Upper lobe of right lung (tissue), 1 donor: ENCODE results near the gene SEMA6A. TPM values are rescaled to one million over a fixed set of nuclear protein-coding genes. Genes with fewer than 3 reads are reported as not detected.

ENCODE experiments used
- ATAC-seq: fragments of 200-7000 bp; cut with Tn5 transposase; one replicate; pipeline ENCODE4 v1.9.1; 2020; ENCODE audit warnings: mild to moderate bottlenecking, moderate library complexity
- DNase-seq: peaks from one replicate; pipeline ENCODE4 v3.0.0-alpha.2; 2020
- H3K27ac ChIP-seq: fragments of 200-600 bp; one replicate; pipeline ENCODE4 v1.8.0; 2022
- H3K27me3 ChIP-seq: fragments of 200-600 bp; one replicate; pipeline ENCODE4 v1.8.0; 2022; ENCODE audit warnings: mild to moderate bottlenecking
- H3K36me3 ChIP-seq: fragments of 200-600 bp; one replicate; pipeline ENCODE4 v1.8.0; 2022
- H3K4me1 ChIP-seq: fragments of 200-600 bp; one replicate; pipeline ENCODE4 v1.8.0; 2022
- H3K4me3 ChIP-seq: fragments of 200-600 bp; one replicate; pipeline ENCODE4 v1.8.0; 2022; ENCODE audit warnings: mild to moderate bottlenecking
- H3K9me3 ChIP-seq: fragments of 200-600 bp; one replicate; pipeline ENCODE4 v1.8.0; 2022
- CTCF ChIP-seq: fragments of 200-600 bp; IDR thresholded peaks from one replicate; pipeline ENCODE4 v1.8.0; 2022; ENCODE audit warnings: antibody characterized with exemption
- intact Hi-C: fragments of 100-400 bp; cut with DNase I; formaldehyde crosslinking; loops from one replicate; pipeline ENCODE4 v1.11.0; 2022
- total RNA-seq: library from RNA; stranded (reverse); fragmentation: NEBNext Ultra II Directional; extraction: Animal tissue kit (Norgen Biotek cat#: 25700); gene quantifications from one replicate; pipeline ENCODE4 v1.2.1, GENCODE V29; 2021
- donor health status: DM: no; HTN: yes; CAD: no; lungs with severe emphysema.

SEMA6A gene
- total RNA-seq, 1 donor from 2014 or later = 33.3 TPM

- Histone ChIP-seq H3K4me1 (no peaks in the 10 kb centered on the region), H3K9me3 (no peaks in the 10 kb centered on the region), H3K27ac (no peak overlapping the region), H3K4me3 (no peak overlapping the region), H3K36me3 (no peaks in the 10 kb centered on the region), H3K27me3 (peaks cover 7% of the 10 kb centered on the region)
- no peak for DNase-seq
- TF ChIP-seq CTCF = no peak
- ATAC-seq = no peak
- intact Hi-C loops = no loop called here
These were observed 7.5 kb downstream of the SEMA6A start for GRCh38 chr5:116567106-116567505.

DNA sequence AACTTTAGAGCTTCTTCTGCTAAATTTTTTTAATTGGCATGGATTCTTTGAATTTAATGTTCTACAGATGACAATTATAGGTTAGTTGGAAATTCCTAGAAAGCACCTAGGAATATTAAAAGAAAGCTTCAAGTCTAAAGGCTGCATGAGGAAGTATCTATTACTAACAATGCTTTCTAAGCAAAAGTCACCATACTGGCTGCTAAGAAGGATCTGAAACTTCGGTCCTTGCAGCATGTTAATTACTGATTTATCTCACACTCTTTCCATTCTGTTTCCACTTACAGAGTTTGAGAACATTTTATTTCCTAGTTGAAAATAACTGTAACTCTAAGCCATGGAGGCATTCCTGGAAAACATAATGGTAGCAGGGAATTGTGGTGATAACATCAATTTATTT lies 8.4 kb downstream of the SEMA6A start:
- Histone ChIP-seq H3K9me3 (no peaks in the 10 kb centered on the region), H3K4me1 (no peaks in the 10 kb centered on the region), H3K4me3 (no peak overlapping the region), H3K27me3 (peaks cover 4% of the 10 kb centered on the region), H3K36me3 (no peaks in the 10 kb centered on the region), H3K27ac (no peak overlapping the region)
- TF ChIP-seq CTCF = no peak
- ATAC-seq (no peak), DNase-seq (no peak)
- intact Hi-C loops = no loop called here

DNA sequence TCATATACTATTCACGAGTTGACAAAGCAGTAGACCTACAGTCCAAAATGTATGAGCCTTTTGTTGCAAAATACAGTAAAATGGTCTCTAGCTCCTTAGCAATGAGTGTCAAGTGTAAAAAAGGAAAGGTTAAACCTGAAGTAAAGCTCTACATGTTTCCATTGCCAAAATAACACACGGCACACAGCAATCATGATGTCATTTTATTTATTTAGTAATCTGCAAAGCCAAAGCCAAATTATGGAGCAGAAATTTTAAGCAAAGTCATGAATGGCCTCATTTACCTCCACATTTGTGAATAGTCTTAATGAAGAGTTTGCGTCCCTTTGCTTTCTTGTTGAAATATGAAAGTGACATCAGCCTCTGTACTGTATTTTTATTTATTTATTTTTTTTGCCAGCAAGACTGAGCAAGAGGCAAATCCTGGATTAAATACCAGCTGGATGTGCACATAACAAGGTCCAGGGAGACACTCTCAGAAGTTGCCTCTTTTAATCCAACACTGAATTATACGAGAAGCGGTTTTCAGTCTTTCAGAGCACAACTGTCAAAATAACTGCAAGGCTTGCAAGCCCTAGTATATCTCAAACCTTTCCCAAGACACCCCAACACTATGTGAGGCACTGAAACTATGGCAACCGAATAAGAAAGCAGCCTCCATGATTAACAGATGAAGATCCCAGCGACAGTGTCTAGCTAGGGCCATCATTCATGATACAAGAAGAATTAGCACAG lies 9.7 kb downstream of the SEMA6A start:
- DNase-seq (no peak), ATAC-seq (no peak)
- H3K4me1 ChIP-seq = no peaks in the 10 kb centered on the region
- no peak overlapping the region for H3K4me3 ChIP-seq
- no peaks in the 10 kb centered on the region for H3K36me3 ChIP-seq
- no peaks in the 10 kb centered on the region for H3K9me3 ChIP-seq
- TF ChIP-seq CTCF = no peak
- H3K27ac ChIP-seq = no peak overlapping the region
- no peaks in the 10 kb centered on the region for H3K27me3 ChIP-seq
- intact Hi-C loops = no loop called here

DNA sequence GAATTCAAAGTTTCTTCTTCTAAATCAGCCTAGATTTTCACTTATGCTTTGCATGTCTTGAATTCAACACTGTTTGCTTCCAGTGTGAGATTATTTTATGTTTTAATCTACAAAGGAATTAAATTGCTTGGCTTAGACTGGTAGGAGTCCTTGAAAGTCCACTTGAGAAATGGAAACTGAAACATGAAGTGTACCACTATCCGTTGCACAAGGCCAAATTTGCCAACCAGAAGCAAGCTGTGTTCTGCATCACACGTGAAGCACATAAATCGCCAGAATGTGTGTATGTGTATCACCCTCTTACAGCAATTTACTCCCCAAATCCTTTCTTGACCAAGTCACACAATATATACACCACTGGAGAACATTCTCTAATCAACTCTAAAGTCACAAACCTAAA lies 10.3 kb downstream of the SEMA6A start:
- DNase-seq = no peak
- no peak overlapping the region for H3K27ac ChIP-seq
- no peaks in the 10 kb centered on the region for H3K27me3 ChIP-seq
- intact Hi-C loops = no loop called here
- no peaks in the 10 kb centered on the region for H3K4me1 ChIP-seq
- no peak overlapping the region for H3K4me3 ChIP-seq
- no peak for TF ChIP-seq CTCF
- peak; percentile 52 for ATAC-seq
- no peaks in the 10 kb centered on the region for H3K36me3 ChIP-seq
- H3K9me3 ChIP-seq = no peaks in the 10 kb centered on the region

DNA sequence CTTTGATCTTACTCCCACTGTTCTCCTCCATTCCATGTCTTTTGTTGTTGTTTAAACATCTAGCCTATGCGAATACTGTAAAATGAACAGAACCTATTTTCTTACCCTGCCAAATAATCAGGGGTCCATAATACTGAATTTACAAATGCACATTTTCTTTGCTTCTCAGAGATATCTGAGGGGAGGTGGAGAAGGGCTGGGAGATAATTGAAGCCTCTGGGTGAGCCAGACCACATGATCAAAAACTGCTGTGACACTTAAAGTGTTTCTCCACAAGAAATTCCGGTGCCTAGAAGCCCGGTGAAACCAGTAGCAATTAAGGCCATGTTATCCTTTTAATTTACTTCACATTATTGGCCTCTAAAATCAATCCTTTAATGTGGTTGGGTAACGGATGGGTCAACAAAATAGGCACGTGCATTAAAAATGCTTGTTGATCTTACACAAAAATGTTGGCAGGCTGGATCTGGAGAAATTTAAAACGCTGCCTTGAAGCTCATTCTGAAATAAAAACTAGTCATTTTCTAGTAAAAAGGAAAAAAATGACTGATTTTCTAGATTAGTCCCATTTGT lies 10.8 kb downstream of the SEMA6A start:
- no peak overlapping the region for H3K4me3 ChIP-seq
- H3K27ac ChIP-seq = no peak overlapping the region
- no peak for DNase-seq
- TF ChIP-seq CTCF = no peak
- intact Hi-C loops = no loop called here
- no peak for ATAC-seq
- no peaks in the 10 kb centered on the region for H3K36me3 ChIP-seq
- H3K9me3 ChIP-seq = no peaks in the 10 kb centered on the region
- H3K4me1 ChIP-seq = no peaks in the 10 kb centered on the region
- H3K27me3 ChIP-seq = no peaks in the 10 kb centered on the region
